CD14-positive monocyte (primary cell): ENCODE measurements around the gene CAMTA1. TPM values are rescaled to one million over a fixed set of nuclear protein-coding genes. Genes with fewer than 3 reads are reported as not detected.

ENCODE experiments used
- DNase-seq, 3 donors: peaks; one replicate each; pipeline ENCODE4 v3.0.0-alpha.2; 2011 to 2022
- H2AFZ ChIP-seq: 2 replicates; pipeline ENCODE4 v1.6.0; 2012; ENCODE audit warnings: mild to moderate bottlenecking, low read depth, low read length, inconsistent platforms; ENCODE audit not compliant: insufficient read depth, poor library complexity, severe bottlenecking
- H3K27ac ChIP-seq, 2 donors: 1 replicate in 1 of 2; 2 replicates in 1 of 2; pipeline ENCODE4 v1.5.1; 2012 to 2013; ENCODE audit warnings: low read length in 2 of 2, control low read depth in 1 of 2, inconsistent platforms in 1 of 2, low read depth in 1 of 2, mild to moderate bottlenecking in 1 of 2
- H3K27me3 ChIP-seq, 2 donors: one replicate each; pipeline versions ENCODE4 v1.6.0 to v1.6.1; 2011 to 2013; ENCODE audit warnings: low read length in 2 of 2; ENCODE audit not compliant: control insufficient read depth in 2 of 2, insufficient read depth in 2 of 2
- H3K36me3 ChIP-seq, 2 donors: replicated peaks in 1 of 2; 1 replicate in 1 of 2; 2 replicates in 1 of 2; pipeline versions ENCODE4 v1.5.1 to v1.6.1; 2012 to 2013; ENCODE audit warnings: low read length in 2 of 2, control low read depth in 1 of 2, inconsistent platforms in 1 of 2, mild to moderate bottlenecking in 1 of 2; ENCODE audit not compliant: insufficient read depth in 2 of 2, control insufficient read depth in 1 of 2
- H3K4me1 ChIP-seq, 2 donors: 1 replicate in 1 of 2; 2 replicates in 1 of 2; pipeline versions ENCODE4 v1.5.1 to v1.6.1; 2012 to 2013; ENCODE audit warnings: low read length in 2 of 2, control low read depth in 1 of 2, inconsistent platforms in 1 of 2, mild to moderate bottlenecking in 1 of 2, moderate library complexity in 1 of 2; ENCODE audit not compliant: insufficient read depth in 2 of 2, control insufficient read depth in 1 of 2
- H3K4me2 ChIP-seq: replicated peaks from 2 replicates; pipeline ENCODE3; 2012; ENCODE audit warnings: low read length, moderate library complexity, mild to moderate bottlenecking; ENCODE audit not compliant: poor library complexity, severe bottlenecking; ENCODE audit errors: extremely low read depth
- H3K4me3 ChIP-seq, 3 experiments: fragments of 200-600 bp in 1 of 3; sonication (generic) in 1 of 3; replicated peaks in 1 of 3; 1 replicate in 2 of 3; 2 replicates in 1 of 3; pipeline ENCODE4 v1.5.1; 2011 to 2013; ENCODE audit warnings: low read length in 3 of 3, mild to moderate bottlenecking in 3 of 3, control low read depth in 2 of 3, low read depth in 2 of 3, inconsistent platforms in 1 of 3, moderate library complexity in 1 of 3
- H3K79me2 ChIP-seq: 2 replicates; pipeline ENCODE4 v1.6.0; 2012; ENCODE audit warnings: mild to moderate bottlenecking, control low read depth, inconsistent platforms, low read length, moderate library complexity; ENCODE audit not compliant: insufficient read depth
- H3K9ac ChIP-seq: 2 replicates; pipeline ENCODE4 v1.6.0; 2017; ENCODE audit warnings: low read length, mild to moderate bottlenecking; ENCODE audit not compliant: insufficient read depth, poor library complexity, severe bottlenecking
- H3K9me3 ChIP-seq, 2 donors: replicated peaks in 1 of 2; 1 replicate in 1 of 2; 2 replicates in 1 of 2; pipeline versions ENCODE4 v1.5.1 to v1.6.1; 2012 to 2013; ENCODE audit warnings: low read length in 2 of 2, control low read depth in 1 of 2; ENCODE audit not compliant: control insufficient read depth in 1 of 2, insufficient read depth in 1 of 2
- H4K20me1 ChIP-seq: 2 replicates; pipeline ENCODE4 v1.6.0; 2012; ENCODE audit warnings: mild to moderate bottlenecking, low read length, control low read depth, moderate library complexity; ENCODE audit not compliant: insufficient read depth
- H3K27ac Mint-ChIP-seq, 7 donors: one replicate each; pipeline ENCODE4 v1.8.0; 2020; ENCODE audit warnings: mild to moderate bottlenecking in 7 of 7, mixed read lengths in 7 of 7, moderate library complexity in 6 of 7, inconsistent platforms in 2 of 7
- H3K27me3 Mint-ChIP-seq, 3 donors: one replicate each; pipeline ENCODE4 v1.8.0; 2021 to 2022; ENCODE audit warnings: low read depth in 3 of 3, mild to moderate bottlenecking in 3 of 3, mixed read lengths in 3 of 3, moderate library complexity in 3 of 3, inconsistent platforms in 1 of 3
- H3K36me3 Mint-ChIP-seq, 2 donors: one replicate each; pipeline ENCODE4 v1.8.0; 2020; ENCODE audit warnings: mixed read lengths in 2 of 2, inconsistent platforms in 1 of 2, mild to moderate bottlenecking in 1 of 2
- H3K4me1 Mint-ChIP-seq: one replicate; pipeline ENCODE4 v1.8.0; 2020; ENCODE audit warnings: mild to moderate bottlenecking, mixed read lengths
- H3K4me3 Mint-ChIP-seq, 2 donors: one replicate each; pipeline ENCODE4 v1.8.0; 2020; ENCODE audit warnings: mild to moderate bottlenecking in 2 of 2, mixed read lengths in 2 of 2, moderate library complexity in 1 of 2
- H3K9me3 Mint-ChIP-seq, 7 donors: one replicate each; pipeline ENCODE4 v1.8.0; 2020 to 2022; ENCODE audit warnings: mixed read lengths in 7 of 7, mild to moderate bottlenecking in 6 of 7, moderate library complexity in 6 of 7, inconsistent platforms in 2 of 7
- WGBS: methylation state at CpG from one replicate; pipeline ENCODE4 v1.1.5; 2013; ENCODE audit warnings: missing lambda C conversion rate; ENCODE audit not compliant: insufficient coverage; 5-methylcytosine and 5-hydroxymethylcytosine counted together
- intact Hi-C, 2 donors: fragments of 100-400 bp; cut with micrococcal nuclease; formaldehyde crosslinking; loops; one replicate each; pipeline versions ENCODE4 v1.15.0 to v1.15.1; 2023
- polyA plus RNA-seq, 3 donors: library from polyadenylated mRNA; depleted of rRNA in 1 of 3; unstranded in 2 of 3; stranded (reverse) in 1 of 3; fragments of 300-500 nt in 2 of 3; fragments of >200 nt in 1 of 3; fragmentation: Illumina TruSeq in 2 of 3; gene quantifications; 1 replicate in 2 of 3; 2 replicates in 1 of 3; pipeline ENCODE4 v1.2.3, GENCODE V29; 2012 to 2021
- TF ChIP-seq, protein P1 (sequence below): fragments of 200-600 bp; IDR thresholded peaks from one replicate; pipeline ENCODE4 v1.8.0; 2022; ENCODE audit warnings: antibody characterized with exemption, mild to moderate bottlenecking

Gene CAMTA1
- polyA plus RNA-seq, 3 donors, result 52.0 to 89.6 (median 78.3) TPM

DNA sequence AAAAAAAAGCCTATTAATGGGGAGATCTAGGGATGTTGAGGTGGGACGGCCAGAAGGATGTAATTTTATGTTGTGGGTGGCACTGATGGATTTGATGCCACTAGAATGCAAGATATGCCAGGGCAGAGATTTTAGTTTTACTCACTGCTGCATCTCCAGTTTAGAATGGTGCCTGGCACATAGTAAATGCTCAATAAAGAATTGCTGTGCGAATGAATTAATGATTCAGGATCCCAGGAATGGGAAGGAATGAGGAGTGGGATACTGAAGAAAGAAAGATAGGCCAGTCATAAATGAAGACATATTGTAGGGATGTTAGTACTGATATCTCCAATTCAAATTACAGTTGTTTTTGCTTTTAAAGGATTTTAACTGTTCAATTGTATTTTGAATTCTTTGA is 72.6 kb downstream of the CAMTA1 start:
- H3K9me3 Mint-ChIP-seq, result peaks cover 0 to 8% (median 3%) of the 10 kb centered on the region in 7 donors
- Histone ChIP-seq H3K4me3 (no peak overlapping the region), H2AFZ (no peak overlapping the region), H3K79me2 (peaks cover 3% of the 10 kb centered on the region), H3K4me2 (no peak overlapping the region), H3K36me3 (peaks cover under 1 to 12% of the 10 kb centered on the region in 2 donors), H3K9ac (no peak overlapping the region), H3K27ac (no peak overlapping the region), H4K20me1 (peaks cover 15% of the 10 kb centered on the region), H3K4me1 (no peaks in the 10 kb centered on the region), H3K27me3 (no peaks in the 10 kb centered on the region), H3K9me3 (no peaks in the 10 kb centered on the region)
- intact Hi-C loops, result no loop called here
- TF ChIP-seq, protein P1, sequence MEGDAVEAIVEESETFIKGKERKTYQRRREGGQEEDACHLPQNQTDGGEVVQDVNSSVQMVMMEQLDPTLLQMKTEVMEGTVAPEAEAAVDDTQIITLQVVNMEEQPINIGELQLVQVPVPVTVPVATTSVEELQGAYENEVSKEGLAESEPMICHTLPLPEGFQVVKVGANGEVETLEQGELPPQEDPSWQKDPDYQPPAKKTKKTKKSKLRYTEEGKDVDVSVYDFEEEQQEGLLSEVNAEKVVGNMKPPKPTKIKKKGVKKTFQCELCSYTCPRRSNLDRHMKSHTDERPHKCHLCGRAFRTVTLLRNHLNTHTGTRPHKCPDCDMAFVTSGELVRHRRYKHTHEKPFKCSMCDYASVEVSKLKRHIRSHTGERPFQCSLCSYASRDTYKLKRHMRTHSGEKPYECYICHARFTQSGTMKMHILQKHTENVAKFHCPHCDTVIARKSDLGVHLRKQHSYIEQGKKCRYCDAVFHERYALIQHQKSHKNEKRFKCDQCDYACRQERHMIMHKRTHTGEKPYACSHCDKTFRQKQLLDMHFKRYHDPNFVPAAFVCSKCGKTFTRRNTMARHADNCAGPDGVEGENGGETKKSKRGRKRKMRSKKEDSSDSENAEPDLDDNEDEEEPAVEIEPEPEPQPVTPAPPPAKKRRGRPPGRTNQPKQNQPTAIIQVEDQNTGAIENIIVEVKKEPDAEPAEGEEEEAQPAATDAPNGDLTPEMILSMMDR, result no peak
- no peaks in the 10 kb centered on the region for H3K27me3 Mint-ChIP-seq
- no peak for DNase-seq
- no peak overlapping the region for H3K27ac Mint-ChIP-seq
- no peak overlapping the region for H3K4me3 Mint-ChIP-seq
- H3K4me1 Mint-ChIP-seq, result peaks cover 2% of the 10 kb centered on the region
- WGBS, result 90% methylated on average over 1 of the region's 2 CpGs
- H3K36me3 Mint-ChIP-seq, result peaks cover 20 to 40% of the 10 kb centered on the region in 2 donors

DNA sequence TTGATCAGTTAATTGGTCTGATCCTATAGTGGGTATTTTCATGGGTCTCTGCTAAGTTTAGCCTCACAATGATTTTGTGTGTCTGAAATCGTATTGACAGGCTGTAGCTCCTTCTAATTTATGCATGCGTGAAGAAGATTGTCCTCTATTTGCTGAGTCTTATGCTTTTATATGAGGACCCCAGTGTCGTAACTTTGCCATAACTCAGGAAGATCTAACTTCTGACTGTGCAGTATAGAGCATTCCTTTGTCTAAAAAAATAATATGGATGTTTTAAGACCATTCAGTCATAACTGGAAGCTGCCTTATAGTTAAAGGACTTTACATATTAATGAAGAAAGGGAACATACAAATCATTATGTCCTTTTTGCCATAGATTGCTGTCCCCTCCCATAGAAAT is 73.3 kb downstream of the CAMTA1 start:
- Mint-ChIP-seq H3K27me3 (no peaks in the 10 kb centered on the region), H3K27ac (no peak overlapping the region), H3K9me3 (peaks cover 0 to 2% (median 0%) of the 10 kb centered on the region in 7 donors), H3K4me3 (no peak overlapping the region), H3K4me1 (peaks cover 2% of the 10 kb centered on the region), H3K36me3 (peaks cover 16 to 36% of the 10 kb centered on the region in 2 donors)
- Histone ChIP-seq H3K4me1 (no peaks in the 10 kb centered on the region), H3K79me2 (peaks cover 3% of the 10 kb centered on the region), H3K27ac (no peak overlapping the region), H3K4me2 (no peak overlapping the region), H3K9ac (no peak overlapping the region), H3K4me3 (no peak overlapping the region), H3K27me3 (no peaks in the 10 kb centered on the region), H2AFZ (no peak overlapping the region), H3K9me3 (no peaks in the 10 kb centered on the region), H4K20me1 (peaks cover 15% of the 10 kb centered on the region), H3K36me3 (peaks cover 0 to 10% of the 10 kb centered on the region in 2 donors)
- intact Hi-C loops, result no loop called here
- no CpG with 5 or more reads among the region's 3 CpGs for WGBS
- TF ChIP-seq, protein P1, result no peak
- no peak for DNase-seq
